ENCODE results near the gene BNC1.

Gene BNC1

GRCh38 chr15:83323296-83323711 is 38.8 kb upstream of the BNC1 start:
- Histone ChIP-seq H3K9me3 (ENCODE audit: control insufficient read depth, low read length) (no peaks in the 10 kb centered on the region), H3K4me2 (ENCODE audit: low read length, poor library complexity, severe bottlenecking) (no peak overlapping the region), H4K91ac (ENCODE audit: low read length) (peak overlapping the region; percentile 25), H3K4me1 (ENCODE audit: control insufficient read depth, insufficient read depth, low read depth, low read length) (peaks cover 29% of the 10 kb centered on the region), H3K27ac (ENCODE audit: low read length, poor library complexity, severe bottlenecking) (peak overlapping the region; percentile 93), H3K18ac (ENCODE audit: low read depth in 1 of 2, low read length in 2 of 2) (peak overlapping the region in 1 of 2 experiments; percentile 3), H2BK12ac (ENCODE audit: low read length in 2 of 2) (peak overlapping the region in 1 of 2 experiments; percentile 1), H3K14ac (ENCODE audit: low read length in 2 of 2) (peak overlapping the region in 1 of 2 experiments; percentile 14), H3K9ac (ENCODE audit: low read length) (peak overlapping the region; percentile 17), H3K27me3 (ENCODE audit: control insufficient read depth in 1 of 2, insufficient read depth in 1 of 2, low read length in 2 of 2) (no peaks in the 10 kb centered on the region), H2BK5ac (ENCODE audit: low read depth, low read length, poor library complexity, severe bottlenecking) (peak overlapping the region; percentile 47), H3K4ac (ENCODE audit: low read depth in 1 of 2, low read length in 2 of 2) (peak overlapping the region in 1 of 2 experiments; percentile 21), H3K23ac (ENCODE audit: low read length in 2 of 2) (no peak overlapping the region), H3K36me3 (ENCODE audit: control insufficient read depth in 1 of 2, insufficient read depth in 2 of 2, low read depth in 1 of 2, low read length in 2 of 2) (no peaks in the 10 kb centered on the region), H3K4me3 (ENCODE audit: insufficient read depth in 1 of 2, low read depth in 1 of 2, low read length in 2 of 2) (no peak overlapping the region), H2BK120ac (ENCODE audit: low read depth, low read length) (no peak overlapping the region), H2AFZ (ENCODE audit: low read depth, low read length) (peak overlapping the region; percentile 97), H2AK5ac (ENCODE audit: low read length, severe bottlenecking) (no peak overlapping the region), H4K8ac (ENCODE audit: low read length) (peak overlapping the region; percentile 21), H3K79me1 (replicated peaks; ENCODE audit: low read length, poor library complexity, severe bottlenecking) (no peaks in the 10 kb centered on the region), H2BK15ac (ENCODE audit: low read depth, poor library complexity, severe bottlenecking) (no peak overlapping the region)
- peak; percentile 92 for DNase-seq
- 37% methylated on average over 9 of the region's 9 CpGs for WGBS

- H4K8ac ChIP-seq (ENCODE audit: low read length) = no peak overlapping the region
- H2BK5ac ChIP-seq (ENCODE audit: low read depth, low read length, poor library complexity, severe bottlenecking) = peak overlapping the region; percentile 39
- peaks cover 29% of the 10 kb centered on the region for H3K4me1 ChIP-seq (ENCODE audit: control insufficient read depth, insufficient read depth, low read depth, low read length)
- H3K14ac ChIP-seq (ENCODE audit: low read length in 2 of 2) = no peak overlapping the region
- no peak overlapping the region for H3K4me2 ChIP-seq (ENCODE audit: low read length, poor library complexity, severe bottlenecking)
- WGBS = 97% methylated on average over 3 of the region's 3 CpGs
- no peak overlapping the region for H2AFZ ChIP-seq (ENCODE audit: low read depth, low read length)
- no peaks in the 10 kb centered on the region for H3K79me1 ChIP-seq (replicated peaks; ENCODE audit: low read length, poor library complexity, severe bottlenecking)
- H4K91ac ChIP-seq (ENCODE audit: low read length) = no peak overlapping the region
- no peak overlapping the region for H2BK120ac ChIP-seq (ENCODE audit: low read depth, low read length)
- no peak for DNase-seq
- peak overlapping the region; percentile 47 for H2AK5ac ChIP-seq (ENCODE audit: low read length, severe bottlenecking)
- H3K27me3 ChIP-seq (ENCODE audit: control insufficient read depth in 1 of 2, insufficient read depth in 1 of 2, low read length in 2 of 2) = no peaks in the 10 kb centered on the region
- H2BK15ac ChIP-seq (ENCODE audit: low read depth, poor library complexity, severe bottlenecking) = no peak overlapping the region
- no peaks in the 10 kb centered on the region for H3K9me3 ChIP-seq (ENCODE audit: control insufficient read depth, low read length)
- H3K27ac ChIP-seq (ENCODE audit: low read length, poor library complexity, severe bottlenecking) = peak overlapping the region; percentile 91
- H2BK12ac ChIP-seq (ENCODE audit: low read length in 2 of 2) = no peak overlapping the region
- no peak overlapping the region for H3K23ac ChIP-seq (ENCODE audit: low read length in 2 of 2)
- H3K36me3 ChIP-seq (ENCODE audit: control insufficient read depth in 1 of 2, insufficient read depth in 2 of 2, low read depth in 1 of 2, low read length in 2 of 2) = no peaks in the 10 kb centered on the region
- H3K9ac ChIP-seq (ENCODE audit: low read length) = no peak overlapping the region
- no peak overlapping the region for H3K4me3 ChIP-seq (ENCODE audit: insufficient read depth in 1 of 2, low read depth in 1 of 2, low read length in 2 of 2)
- H3K4ac ChIP-seq (ENCODE audit: low read depth in 1 of 2, low read length in 2 of 2) = no peak overlapping the region
- H3K18ac ChIP-seq (ENCODE audit: low read depth in 1 of 2, low read length in 2 of 2) = no peak overlapping the region
These were observed 38.2 kb upstream of the BNC1 start for GRCh38 chr15:83322691-83323090.

GRCh38 chr15:83322061-83322460 is 37.6 kb upstream of the BNC1 start:
- H3K9ac ChIP-seq (ENCODE audit: low read length) = no peak overlapping the region
- peak overlapping the region; percentile 91 for H3K27ac ChIP-seq (ENCODE audit: low read length, poor library complexity, severe bottlenecking)
- H2BK12ac ChIP-seq (ENCODE audit: low read length in 2 of 2) = peak overlapping the region in 1 of 2 experiments; percentile 35
- H4K8ac ChIP-seq (ENCODE audit: low read length) = no peak overlapping the region
- H3K36me3 ChIP-seq (ENCODE audit: control insufficient read depth in 1 of 2, insufficient read depth in 2 of 2, low read depth in 1 of 2, low read length in 2 of 2) = no peaks in the 10 kb centered on the region
- H3K79me1 ChIP-seq (replicated peaks; ENCODE audit: low read length, poor library complexity, severe bottlenecking) = no peaks in the 10 kb centered on the region
- DNase-seq = peak; percentile 41
- no peak overlapping the region for H2BK120ac ChIP-seq (ENCODE audit: low read depth, low read length)
- no peak overlapping the region for H3K4me2 ChIP-seq (ENCODE audit: low read length, poor library complexity, severe bottlenecking)
- H3K14ac ChIP-seq (ENCODE audit: low read length in 2 of 2) = no peak overlapping the region
- H2BK5ac ChIP-seq (ENCODE audit: low read depth, low read length, poor library complexity, severe bottlenecking) = peak overlapping the region; percentile 53
- H3K4ac ChIP-seq (ENCODE audit: low read depth in 1 of 2, low read length in 2 of 2) = no peak overlapping the region
- peak overlapping the region; percentile 47 for H2AK5ac ChIP-seq (ENCODE audit: low read length, severe bottlenecking)
- no peak overlapping the region for H3K23ac ChIP-seq (ENCODE audit: low read length in 2 of 2)
- 37% methylated on average over 6 of the region's 6 CpGs for WGBS
- no peaks in the 10 kb centered on the region for H3K27me3 ChIP-seq (ENCODE audit: control insufficient read depth in 1 of 2, insufficient read depth in 1 of 2, low read length in 2 of 2)
- H3K4me1 ChIP-seq (ENCODE audit: control insufficient read depth, insufficient read depth, low read depth, low read length) = peaks cover 29% of the 10 kb centered on the region
- no peak overlapping the region for H4K91ac ChIP-seq (ENCODE audit: low read length)
- no peak overlapping the region for H3K4me3 ChIP-seq (ENCODE audit: insufficient read depth in 1 of 2, low read depth in 1 of 2, low read length in 2 of 2)
- no peak overlapping the region for H2AFZ ChIP-seq (ENCODE audit: low read depth, low read length)
- no peak overlapping the region for H2BK15ac ChIP-seq (ENCODE audit: low read depth, poor library complexity, severe bottlenecking)
- H3K9me3 ChIP-seq (ENCODE audit: control insufficient read depth, low read length) = no peaks in the 10 kb centered on the region
- no peak overlapping the region for H3K18ac ChIP-seq (ENCODE audit: low read depth in 1 of 2, low read length in 2 of 2)

- no peak overlapping the region for H3K23ac ChIP-seq (ENCODE audit: low read length in 2 of 2)
- peak overlapping the region in 1 of 2 experiments; percentile 6 for H3K18ac ChIP-seq (ENCODE audit: low read depth in 1 of 2, low read length in 2 of 2)
- H4K91ac ChIP-seq (ENCODE audit: low read length) = peak overlapping the region; percentile 34
- H3K4me3 ChIP-seq (ENCODE audit: insufficient read depth in 1 of 2, low read depth in 1 of 2, low read length in 2 of 2) = no peak overlapping the region
- no peaks in the 10 kb centered on the region for H3K36me3 ChIP-seq (ENCODE audit: control insufficient read depth in 1 of 2, insufficient read depth in 2 of 2, low read depth in 1 of 2, low read length in 2 of 2)
- H3K14ac ChIP-seq (ENCODE audit: low read length in 2 of 2) = no peak overlapping the region
- H3K9ac ChIP-seq (ENCODE audit: low read length) = no peak overlapping the region
- no peak overlapping the region for H4K8ac ChIP-seq (ENCODE audit: low read length)
- peak; percentile 47 for DNase-seq
- H2AK5ac ChIP-seq (ENCODE audit: low read length, severe bottlenecking) = peak overlapping the region; percentile 74
- H3K79me1 ChIP-seq (replicated peaks; ENCODE audit: low read length, poor library complexity, severe bottlenecking) = no peaks in the 10 kb centered on the region
- H3K4me1 ChIP-seq (ENCODE audit: control insufficient read depth, insufficient read depth, low read depth, low read length) = peaks cover 29% of the 10 kb centered on the region
- H2BK120ac ChIP-seq (ENCODE audit: low read depth, low read length) = no peak overlapping the region
- no peak overlapping the region for H2BK12ac ChIP-seq (ENCODE audit: low read length in 2 of 2)
- H3K4ac ChIP-seq (ENCODE audit: low read depth in 1 of 2, low read length in 2 of 2) = no peak overlapping the region
- peak overlapping the region; percentile 91 for H3K27ac ChIP-seq (ENCODE audit: low read length, poor library complexity, severe bottlenecking)
- H3K9me3 ChIP-seq (ENCODE audit: control insufficient read depth, low read length) = no peaks in the 10 kb centered on the region
- no peak overlapping the region for H2AFZ ChIP-seq (ENCODE audit: low read depth, low read length)
- no peak overlapping the region for H2BK5ac ChIP-seq (ENCODE audit: low read depth, low read length, poor library complexity, severe bottlenecking)
- H3K27me3 ChIP-seq (ENCODE audit: control insufficient read depth in 1 of 2, insufficient read depth in 1 of 2, low read length in 2 of 2) = no peaks in the 10 kb centered on the region
- H2BK15ac ChIP-seq (ENCODE audit: low read depth, poor library complexity, severe bottlenecking) = no peak overlapping the region
- no peak overlapping the region for H3K4me2 ChIP-seq (ENCODE audit: low read length, poor library complexity, severe bottlenecking)
These were observed 36.4 kb upstream of the BNC1 start for GRCh38 chr15:83320844-83321243.

Measured in mesenchymal stem cell (in vitro differentiated cells and primary cell).